Epidermal melanocyte (primary cell): ENCODE data around the gene CLSTN3.
A peak's percentile ranks its signal among the peaks of the same experiment; 100 is the strongest.

Source experiments
- DNase-seq: peaks from one replicate; pipeline ENCODE4 v3.0.0; 2011; ENCODE audit warnings: low spot score; ENCODE audit not compliant: insufficient read length

The CLSTN3 gene

DNA sequence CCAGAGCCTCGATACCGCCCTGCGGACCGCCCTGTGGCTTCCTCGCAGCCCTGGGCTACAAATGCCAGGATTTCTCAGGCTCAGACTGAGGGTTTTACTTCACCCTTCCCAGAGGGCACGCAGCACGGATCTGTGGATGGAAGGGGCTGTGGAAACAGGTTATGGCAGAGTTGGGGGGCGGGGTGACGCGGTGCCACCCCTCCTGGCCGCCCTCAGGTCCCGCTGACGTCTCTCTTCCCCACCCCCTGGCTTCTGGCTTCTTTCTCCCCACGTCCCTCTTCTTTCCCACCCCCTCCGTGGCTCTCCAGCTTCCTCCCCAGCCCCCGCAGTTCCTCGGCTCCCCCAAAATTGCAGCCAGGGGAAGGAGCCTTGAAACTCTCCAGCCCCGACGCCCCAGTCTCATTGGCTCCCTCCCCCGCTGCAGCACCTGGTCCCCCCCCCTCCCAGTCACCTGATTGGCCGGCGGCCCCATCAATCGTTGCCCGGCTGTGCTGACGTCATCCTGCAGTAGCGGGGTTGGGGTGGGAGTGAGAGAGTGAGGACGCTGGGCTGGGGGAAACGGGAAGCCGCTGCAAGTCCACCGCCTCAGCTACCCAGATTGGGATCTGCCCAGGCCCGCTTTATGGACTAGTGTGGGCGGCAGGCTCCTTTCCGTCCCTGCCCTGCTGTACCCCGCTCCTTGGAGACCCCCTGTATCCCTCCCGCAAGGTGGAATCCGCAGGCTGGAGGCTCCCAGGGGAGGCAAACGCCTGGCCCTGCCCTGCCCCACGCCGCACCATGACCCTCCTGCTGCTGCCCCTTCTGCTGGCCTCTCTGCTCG is at the start of gene CLSTN3:
CLSTN3 (plus strand) TSS at position 500 of the 820 bp plus-strand sequence; CDS start at position 778, 278 bp downstream.
- peak; percentile 92 for DNase-seq

DNA sequence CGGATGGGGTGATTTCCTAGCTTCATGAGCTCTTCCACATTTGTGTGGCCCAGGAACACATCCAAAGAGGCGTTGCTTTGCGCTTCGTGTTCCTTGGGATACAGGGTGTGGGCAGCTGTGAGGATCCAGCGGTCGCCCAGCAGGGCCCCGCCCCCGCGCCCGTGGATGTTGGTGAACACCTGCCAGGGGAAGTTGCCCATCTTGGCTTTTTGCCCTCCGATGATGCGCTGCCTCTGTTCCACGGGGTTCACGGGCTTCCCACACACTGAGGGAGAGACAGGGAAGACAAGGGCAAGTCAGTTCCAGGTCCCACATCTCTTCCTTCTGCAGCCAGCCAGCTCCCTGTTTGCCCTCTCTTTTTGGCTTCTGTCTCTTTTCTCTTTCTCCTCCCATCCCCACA is 49.1 kb upstream of the CLSTN3 start:
- no peak for DNase-seq

DNA sequence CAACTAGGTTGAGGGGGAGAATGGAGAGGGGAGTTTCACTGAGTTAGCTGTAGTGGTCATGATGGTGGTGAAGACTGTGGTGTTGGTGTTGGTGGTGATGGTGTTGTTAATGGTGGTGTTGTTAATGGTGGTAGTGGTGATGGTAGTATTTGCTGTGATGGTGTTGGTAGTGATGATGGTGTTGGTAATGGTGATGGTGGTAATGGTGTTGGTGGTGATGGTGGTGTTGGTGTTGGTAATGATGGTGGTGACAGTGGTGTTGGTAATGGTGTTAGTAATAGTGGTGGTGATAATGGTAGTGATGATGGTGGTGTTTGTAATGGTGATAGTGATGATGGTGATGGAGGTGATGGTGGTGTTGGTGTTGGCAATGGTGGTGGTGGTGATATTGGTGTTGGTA is 47.0 kb upstream of the CLSTN3 start:
- DNase-seq = no peak

DNA sequence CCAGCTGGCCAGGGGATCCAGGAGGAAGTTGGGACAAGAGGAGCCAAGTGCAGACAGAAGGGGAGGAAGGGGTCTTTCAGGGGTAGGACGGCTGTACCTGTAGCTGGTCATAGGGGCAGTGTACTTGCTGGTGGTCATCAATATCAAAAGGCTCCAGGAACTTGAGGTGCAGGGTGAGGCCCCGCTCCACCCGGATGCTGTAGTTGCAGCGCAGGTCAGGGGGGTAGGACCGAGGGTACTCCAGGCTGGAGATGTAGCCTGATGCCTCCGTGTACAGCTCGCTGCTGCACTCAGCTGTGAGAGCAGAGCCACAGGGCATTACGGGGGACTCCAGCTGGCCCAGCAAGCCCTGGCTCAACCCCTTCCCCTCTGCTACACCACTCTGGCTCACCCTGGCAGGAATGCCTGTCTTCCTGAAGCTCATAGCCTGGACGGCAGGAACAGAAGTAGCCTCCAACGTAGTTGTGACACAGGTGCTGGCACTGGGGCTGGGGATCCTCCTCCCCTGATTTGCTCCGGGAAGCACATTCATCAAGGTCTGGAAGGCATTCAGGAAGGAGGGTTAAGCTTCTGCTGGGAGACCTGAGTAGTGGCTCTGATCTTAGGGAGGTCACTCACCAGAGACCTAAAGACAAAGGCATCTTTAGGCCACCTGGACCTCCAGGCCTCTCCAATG is 40.8 kb upstream of the CLSTN3 start:
- DNase-seq = no peak

DNA sequence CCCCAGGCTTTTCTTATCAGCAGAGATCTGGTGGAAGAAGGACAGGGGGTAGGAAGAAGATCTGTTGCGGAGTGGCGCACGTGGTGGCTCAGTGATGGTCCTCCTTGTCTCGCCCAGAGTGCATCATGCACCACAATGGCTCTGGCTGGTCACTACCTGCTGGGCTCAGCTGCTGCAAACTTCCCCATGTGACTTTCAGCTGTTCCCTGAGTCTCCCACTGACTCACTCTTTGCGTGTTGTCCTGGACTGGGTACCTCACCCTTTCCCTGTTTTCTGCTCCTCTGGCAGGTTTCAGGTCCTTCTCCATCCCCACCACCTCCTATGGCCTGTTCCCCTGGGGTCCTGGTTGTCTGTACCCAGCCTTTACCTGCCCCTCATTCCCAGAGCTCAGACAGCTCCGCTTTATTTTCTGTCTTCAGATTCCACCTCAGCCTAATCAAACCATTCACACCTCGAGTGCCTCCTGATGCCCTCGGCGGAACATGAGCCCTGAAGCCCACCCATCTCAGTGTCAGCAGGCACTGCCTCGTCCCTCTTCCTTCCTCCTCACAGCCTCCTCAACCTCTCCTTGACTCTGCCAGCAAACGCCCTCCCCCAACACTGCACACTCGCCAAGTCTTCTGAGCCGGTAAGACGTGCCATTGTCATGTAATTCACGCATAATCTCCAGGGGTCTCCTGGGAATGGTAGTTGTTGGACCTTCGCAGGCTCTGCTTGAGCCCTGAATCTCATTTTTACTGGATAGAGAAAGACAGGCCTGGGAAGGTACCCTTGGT is 39.8 kb upstream of the CLSTN3 start:
- DNase-seq = no peak

DNA sequence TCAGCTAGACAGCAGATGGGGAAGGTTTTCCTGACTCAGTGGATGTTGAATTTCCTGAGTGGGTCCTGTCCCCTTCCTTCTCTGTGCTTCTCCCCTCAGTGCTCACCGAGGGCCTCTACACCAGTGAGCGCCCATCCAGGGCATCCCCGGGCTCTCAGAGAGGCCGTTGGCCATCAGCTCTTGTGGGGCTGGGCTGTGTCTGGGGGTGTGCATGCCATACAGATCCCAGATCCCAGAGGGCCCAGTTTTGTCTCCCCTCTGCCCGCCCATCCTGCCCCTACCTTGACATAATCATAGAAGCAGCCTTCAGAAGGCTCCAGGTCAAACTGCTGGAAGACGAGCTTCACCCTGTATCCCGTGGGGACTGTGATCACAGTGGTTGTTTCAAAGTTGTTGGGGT is 39.0 kb upstream of the CLSTN3 start:
- DNase-seq = no peak

DNA sequence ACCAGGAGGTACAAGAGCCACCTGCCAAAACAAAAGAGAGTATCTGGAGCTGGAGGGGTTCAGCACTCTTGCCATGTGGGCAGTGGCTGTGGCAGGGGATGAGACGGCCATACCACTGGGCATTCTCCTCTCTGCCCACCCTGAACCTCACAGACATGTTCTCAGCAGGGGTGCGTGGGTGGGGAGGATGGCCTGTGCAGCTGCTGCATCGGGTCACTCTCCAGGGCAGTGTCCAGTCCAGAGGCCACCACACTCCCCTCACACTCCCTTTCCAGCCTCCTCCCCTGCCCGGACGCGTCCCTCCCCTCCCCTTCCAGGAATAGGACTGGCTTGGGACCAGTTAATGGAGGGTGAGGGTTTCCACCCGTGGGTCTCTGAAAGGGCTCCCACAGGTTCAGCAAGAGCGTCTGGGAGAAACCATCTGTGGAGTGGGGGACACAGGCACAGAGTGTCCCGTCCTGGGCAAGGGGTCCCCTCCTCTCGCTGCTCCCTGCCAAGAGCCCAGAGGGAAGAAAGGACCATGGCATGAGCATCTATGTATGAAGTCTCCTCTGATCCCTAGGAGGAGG is 38.4 kb upstream of the CLSTN3 start:
- no peak for DNase-seq

DNA sequence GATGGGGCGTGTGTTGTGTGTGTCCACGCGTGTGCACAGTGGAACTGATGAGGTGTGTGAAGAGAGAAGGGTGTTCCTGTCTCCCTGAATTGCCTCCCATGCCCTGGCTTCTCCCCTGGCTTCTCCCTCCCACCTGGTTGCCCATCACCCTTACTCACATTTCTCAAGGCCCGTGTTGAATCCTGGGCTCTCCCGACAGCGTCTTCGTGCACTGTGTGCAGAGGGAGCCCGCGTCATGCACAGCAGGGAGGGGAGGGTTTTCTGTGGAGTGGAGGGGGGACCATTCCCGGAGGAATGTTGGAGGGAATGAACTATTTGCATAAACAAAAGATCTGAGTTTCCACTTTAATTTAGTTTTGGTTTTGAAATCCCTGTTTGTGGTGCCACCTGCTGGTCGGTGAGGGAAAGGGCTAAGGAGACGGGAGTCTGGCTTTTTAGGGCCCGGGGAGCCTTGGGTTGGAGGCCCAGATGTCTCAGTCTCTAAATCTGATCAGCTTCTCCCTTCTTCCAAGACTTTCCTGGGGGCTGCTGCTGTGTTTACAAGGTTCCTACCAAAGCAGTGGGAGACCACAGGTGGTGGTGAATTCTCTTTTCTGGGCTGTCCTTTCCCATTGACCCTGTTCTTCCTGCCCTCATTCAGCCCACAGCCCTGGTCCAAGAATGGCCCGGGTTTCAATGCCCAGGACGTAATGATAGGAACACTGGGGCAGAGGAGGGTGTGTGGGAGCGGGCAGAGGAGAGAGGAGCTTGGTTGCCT is 37.8 kb upstream of the CLSTN3 start, which contains the start of gene C1R:
C1R (minus strand) TSS at position 217 of the 757 bp plus-strand sequence; CDS start at position 160, 57 bp downstream.
- DNase-seq = peak; percentile 64

DNA sequence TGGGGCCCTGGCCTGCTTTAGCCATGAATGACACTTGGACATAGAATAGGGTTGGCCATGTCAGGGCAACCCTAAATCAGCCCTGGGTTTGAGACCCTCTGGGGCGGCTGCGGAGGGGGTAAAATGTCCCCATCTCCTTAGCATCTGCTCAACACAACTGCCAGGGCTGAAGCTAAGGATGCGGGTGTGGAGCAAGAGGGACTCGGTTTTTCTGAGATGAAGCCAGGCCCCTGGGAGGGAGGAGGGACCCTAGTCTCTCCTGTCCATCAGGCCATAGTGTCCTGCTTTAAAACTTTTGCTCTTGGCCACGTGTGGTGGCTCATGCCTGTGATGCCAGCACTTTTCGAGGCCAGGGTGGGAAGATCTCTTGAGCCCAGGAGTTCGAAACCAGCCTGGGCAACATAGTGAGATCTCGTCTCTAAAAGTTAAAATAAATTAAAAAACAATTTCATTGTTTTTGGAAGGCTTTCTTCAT is 37.1 kb upstream of the CLSTN3 start:
- DNase-seq = no peak

DNA sequence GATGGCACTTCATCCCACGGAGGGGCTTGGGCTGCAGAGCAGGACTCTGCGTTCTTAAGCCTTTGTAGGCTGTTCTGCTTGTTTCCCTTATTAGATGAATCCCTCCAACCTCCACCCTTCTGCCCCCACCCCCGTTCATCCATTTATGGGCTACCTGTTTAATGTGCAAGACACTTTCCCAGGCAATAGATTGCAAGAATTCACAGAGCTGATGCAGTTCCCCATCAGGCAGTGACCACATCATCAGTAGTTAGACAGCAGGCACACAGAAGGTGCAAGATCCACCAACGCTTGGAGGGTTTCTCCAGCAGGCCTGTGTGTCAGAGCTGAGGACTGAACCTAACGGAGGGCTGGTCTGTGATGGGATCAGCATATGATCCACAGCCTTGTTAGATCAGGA is 36.7 kb upstream of the CLSTN3 start:
- DNase-seq = no peak

DNA sequence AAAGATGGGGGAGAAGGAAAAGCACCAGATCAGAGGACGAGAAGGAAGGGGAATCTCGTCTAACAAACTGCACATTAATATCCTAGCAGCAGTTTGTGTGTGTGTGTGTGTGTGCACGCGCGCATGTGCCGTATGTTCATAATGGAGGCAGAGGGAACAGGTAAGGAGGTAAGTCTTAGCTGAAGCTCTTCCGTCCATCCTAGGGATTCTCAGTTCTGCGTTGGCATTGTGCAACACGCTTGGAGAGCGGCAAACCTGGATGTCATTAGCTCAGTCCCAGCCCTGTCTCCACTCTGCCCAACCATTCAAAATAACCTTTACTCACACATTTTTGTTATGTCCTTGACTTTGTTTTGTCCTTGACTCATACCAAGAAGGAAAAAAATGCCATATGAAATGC is 36.3 kb upstream of the CLSTN3 start:
- no peak for DNase-seq

DNA sequence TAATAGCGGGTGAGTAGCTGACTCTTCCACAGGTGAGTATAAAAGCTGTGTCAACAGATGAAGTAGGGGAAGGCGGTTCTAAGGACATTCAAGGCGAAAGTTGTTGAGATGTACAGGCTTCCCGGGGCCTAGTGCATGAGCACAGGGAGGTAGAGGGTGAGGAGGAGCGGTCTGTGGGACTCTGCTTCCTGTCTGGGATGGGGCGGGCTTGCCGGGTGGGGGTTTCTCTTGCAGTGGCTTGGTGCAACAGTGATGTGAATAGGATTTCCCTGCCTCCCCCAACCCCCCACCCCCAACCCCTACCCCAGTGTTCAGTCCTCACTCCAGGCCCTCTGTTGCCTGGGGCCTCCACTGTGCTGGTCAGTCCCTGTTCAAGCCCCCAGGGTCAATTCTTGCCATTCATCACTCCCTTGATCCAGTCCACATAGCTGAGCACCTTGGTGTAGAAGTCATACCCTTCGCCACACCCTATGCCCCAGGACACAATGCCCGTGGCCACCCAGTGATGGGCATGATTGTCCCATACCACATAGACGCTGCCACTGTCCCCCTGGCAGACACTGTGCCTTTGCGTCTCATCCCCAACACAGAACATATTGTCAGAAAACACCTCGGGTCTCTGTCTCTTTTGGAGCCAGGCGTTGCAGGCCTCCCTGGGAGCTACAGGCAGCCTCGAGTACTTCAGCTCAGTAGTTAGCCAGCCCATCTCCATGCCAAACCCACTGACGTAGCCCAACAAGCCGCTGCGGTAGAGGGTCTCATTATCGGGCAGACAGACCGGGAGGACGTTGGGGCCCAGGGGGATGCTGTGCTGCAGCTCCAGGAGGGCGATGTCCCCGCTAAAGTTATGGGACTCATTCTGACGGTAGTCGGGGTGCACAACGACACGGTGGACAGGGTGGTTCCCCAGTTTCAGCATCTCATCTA is 33.9 kb upstream of the CLSTN3 start:
- no peak for DNase-seq

DNA sequence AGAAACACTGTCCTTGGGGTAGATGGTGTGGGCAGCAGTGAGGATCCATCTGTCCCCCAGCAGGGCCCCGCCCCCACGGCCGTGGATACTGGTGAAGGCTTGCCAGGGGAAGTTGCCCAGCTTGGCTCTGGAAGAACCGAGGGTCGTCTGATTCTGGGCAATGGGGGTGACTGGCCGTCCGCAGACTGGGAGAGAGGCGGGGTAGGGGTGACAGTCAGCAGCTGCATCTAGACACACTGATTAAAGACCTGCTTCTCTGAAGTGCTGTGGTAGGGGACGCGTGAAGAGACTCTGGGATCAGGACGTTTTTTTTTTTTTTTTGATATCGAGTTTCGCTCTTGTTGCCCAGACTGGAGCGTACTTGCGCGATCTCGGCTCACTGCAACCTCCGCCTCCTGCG is 33.2 kb upstream of the CLSTN3 start:
- DNase-seq = no peak

DNA sequence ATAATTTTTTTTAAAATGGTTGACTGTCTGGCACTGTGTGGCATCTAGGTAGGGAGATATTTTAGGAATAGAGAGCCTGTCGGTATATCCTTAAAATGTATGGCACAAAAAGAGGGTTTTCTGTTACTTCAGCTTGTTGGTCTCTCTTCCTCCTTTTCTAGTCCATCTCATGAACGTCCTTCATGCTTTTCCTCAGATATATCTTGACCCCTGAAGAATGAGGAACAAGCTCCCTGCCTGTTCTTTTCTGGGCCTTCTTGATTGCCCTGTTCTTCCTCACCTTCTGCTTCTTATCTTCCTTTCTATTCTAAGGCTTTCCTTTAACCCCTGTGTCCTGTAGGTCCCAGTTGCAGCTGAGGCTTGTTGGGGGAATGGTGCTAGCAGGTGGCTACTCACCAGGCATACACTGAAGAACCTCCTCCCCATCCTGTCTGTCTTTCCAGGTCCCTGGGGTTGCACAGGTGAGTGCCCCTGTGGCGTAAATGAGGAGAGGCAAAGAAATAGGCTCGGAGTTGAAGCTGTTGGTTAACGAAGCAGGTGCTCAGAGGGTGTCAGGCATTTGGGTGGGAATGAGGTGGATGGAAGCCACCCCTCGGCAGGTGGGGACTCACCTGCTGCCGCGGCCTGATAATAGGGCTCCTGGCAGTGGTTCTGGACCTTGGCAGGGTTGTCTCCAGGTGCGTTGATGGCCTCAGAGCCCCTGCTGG is 30.7 kb upstream of the CLSTN3 start:
- DNase-seq = no peak

DNA sequence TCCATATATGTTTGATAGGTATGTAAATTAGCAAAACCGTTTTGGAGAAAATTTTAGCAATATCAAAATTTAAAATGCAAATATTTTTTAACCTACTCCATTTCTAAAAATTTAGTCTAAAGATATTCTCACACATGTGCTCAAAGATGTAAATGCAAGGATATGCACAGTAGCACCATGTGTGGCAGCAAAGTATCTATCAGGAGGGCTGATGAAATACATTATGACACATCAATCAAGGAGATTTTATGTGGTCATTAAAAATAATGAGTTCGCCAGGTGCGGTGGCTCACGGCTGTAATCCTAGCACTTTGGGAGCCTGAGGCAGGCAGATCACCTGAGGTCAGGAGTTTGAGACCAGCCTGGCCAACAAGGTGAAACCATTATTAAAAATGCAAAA is 29.9 kb upstream of the CLSTN3 start:
- no peak for DNase-seq

DNA sequence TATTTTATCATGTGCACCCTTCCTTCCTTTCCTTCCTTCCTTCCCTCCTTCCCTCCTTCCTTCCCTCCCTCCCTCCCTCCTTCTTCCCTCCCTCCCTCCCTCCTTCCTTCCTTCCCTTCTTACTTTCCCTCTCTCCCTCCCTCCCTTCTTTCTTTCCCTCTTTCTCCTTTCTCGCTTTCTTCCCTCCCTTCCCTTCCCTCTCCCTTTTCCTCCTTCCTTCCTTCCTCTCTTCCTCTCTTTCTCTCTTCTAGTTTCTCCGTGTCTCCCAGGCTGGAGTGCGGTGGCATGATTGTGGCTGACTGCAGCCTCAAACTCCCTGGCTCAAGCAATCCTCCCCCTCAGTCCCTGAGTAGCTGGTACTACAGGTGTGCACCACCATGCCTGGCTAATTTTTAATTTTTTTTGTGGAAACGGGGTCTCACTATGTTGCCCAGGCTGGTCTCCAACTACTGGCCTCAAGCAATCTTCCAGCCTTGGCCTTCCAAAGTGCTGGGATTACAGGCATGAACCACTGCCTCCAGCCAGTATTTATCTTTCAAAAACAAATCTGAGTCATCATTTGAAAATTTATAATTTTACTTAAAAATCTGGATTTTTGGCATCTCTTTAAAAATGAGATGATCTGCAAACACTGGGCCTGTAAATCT is 29.0 kb upstream of the CLSTN3 start:
- DNase-seq = no peak

DNA sequence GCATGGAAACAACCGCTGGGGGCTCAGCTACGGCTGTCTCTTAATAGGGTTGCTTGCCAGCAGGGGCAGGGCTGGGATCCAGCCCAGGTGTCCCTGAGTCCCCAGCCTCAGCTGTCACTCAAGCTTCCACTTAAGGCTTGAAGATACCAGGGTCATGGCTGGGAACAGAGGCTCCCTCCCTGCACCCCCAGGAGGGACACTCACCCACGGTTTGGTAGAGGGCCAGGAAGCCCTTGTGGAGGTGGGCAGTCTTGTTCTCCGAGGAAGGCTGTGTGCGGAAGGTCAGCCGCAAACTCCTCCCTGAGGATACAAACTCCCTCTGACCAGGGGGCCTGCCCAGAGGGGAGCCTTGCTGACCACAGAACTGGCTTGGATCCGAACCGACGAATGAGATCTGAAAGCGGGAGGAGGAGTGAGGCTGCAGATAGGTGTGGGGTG is 28.5 kb upstream of the CLSTN3 start:
- no peak for DNase-seq

DNA sequence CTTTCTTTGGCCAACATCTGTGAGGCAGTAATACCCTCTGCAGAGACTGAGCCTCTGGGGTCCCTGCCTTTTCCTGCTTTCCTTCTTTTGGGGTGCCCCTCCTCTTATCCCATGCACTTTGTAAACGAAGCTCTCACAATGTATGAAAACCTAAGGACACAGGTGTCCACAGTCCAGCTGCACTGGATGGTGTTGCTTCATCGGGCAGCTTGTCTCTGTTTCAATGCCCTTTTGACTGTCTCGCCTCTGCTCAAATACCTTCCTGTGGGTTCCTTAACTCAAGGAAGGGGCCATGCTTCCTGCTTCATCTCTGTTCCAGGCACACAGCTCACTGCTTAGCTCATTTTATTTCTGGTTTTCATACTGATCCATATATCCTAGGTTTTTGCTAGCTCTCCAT is 27.6 kb upstream of the CLSTN3 start:
- DNase-seq = no peak
